Cardiac fibroblast (primary cell): ENCODE measurements around the gene LMTK2.

Source experiments
- DNase-seq, 2 donors: peaks; one replicate each; pipeline versions ENCODE4 v3.0.0 to v3.0.0-alpha.2; 2010; ENCODE audit warnings: low read depth in 2 of 2
- H3K4me3 ChIP-seq, 2 donors: replicated peaks in 1 of 2; 1 replicate in 1 of 2; 2 replicates in 1 of 2; pipeline ENCODE4 v1.5.1; 2011; ENCODE audit warnings: low read depth in 2 of 2, low read length in 2 of 2, mild to moderate bottlenecking in 2 of 2, moderate library complexity in 1 of 2
- TF ChIP-seq, protein P1 (sequence below): IDR thresholded peaks from one replicate; pipeline ENCODE4 v1.5.1; 2011; ENCODE audit warnings: low read depth, mild to moderate bottlenecking, low read length, inconsistent platforms

Gene LMTK2

DNA sequence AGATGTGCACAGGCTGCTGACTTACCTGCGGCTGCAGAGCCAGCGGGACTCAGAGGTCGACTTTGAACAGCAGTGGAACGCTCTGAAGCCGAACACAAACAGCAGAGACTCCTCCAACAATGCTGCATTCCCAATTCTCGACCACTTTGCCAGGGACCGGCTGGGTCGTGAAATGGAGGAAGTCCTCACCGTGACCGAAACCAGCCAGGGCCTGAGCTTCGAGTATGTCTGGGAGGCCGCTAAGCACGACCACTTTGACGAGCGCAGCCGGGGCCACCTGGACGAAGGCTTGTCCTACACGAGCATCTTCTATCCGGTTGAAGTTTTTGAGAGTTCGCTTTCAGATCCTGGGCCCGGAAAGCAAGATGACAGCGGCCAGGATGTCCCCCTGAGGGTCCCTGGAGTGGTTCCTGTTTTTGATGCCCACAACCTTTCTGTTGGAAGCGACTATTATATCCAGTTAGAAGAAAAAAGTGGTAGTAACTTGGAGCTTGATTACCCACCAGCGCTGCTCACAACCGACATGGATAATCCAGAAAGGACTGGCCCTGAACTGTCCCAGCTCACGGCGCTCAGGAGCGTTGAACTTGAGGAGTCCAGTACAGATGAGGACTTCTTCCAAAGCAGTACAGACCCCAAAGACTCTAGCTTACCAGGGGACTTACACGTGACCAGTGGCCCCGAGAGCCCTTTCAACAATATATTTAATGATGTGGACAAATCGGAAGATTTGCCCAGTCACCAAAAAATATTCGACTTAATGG, 85.2 kb downstream of the LMTK2 start:
- TF ChIP-seq, protein P1, sequence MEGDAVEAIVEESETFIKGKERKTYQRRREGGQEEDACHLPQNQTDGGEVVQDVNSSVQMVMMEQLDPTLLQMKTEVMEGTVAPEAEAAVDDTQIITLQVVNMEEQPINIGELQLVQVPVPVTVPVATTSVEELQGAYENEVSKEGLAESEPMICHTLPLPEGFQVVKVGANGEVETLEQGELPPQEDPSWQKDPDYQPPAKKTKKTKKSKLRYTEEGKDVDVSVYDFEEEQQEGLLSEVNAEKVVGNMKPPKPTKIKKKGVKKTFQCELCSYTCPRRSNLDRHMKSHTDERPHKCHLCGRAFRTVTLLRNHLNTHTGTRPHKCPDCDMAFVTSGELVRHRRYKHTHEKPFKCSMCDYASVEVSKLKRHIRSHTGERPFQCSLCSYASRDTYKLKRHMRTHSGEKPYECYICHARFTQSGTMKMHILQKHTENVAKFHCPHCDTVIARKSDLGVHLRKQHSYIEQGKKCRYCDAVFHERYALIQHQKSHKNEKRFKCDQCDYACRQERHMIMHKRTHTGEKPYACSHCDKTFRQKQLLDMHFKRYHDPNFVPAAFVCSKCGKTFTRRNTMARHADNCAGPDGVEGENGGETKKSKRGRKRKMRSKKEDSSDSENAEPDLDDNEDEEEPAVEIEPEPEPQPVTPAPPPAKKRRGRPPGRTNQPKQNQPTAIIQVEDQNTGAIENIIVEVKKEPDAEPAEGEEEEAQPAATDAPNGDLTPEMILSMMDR: no peak
- H3K4me3 ChIP-seq: no peak overlapping the region
- DNase-seq: no peak

DNA sequence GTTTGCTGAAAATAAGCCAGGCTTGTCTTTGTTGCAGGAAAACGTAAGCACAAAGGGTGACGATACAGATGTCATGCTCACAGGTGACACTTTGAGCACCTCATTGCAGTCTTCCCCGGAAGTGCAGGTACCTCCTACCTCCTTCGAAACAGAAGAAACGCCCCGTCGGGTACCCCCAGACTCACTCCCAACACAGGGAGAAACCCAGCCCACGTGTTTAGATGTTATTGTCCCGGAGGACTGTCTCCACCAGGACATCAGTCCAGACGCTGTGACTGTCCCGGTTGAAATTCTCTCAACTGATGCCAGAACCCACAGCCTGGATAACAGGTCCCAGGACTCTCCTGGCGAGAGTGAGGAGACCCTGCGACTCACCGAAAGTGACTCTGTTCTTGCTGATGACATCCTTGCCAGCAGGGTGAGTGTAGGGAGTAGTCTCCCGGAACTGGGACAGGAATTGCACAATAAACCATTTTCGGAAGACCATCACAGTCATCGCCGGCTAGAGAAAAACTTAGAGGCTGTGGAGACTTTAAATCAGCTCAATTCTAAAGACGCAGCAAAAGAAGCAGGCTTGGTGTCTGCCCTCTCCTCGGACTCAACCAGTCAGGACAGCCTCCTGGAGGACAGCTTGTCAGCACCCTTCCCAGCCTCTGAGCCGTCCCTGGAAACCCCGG, 86.3 kb downstream of the LMTK2 start:
- no peak overlapping the region for H3K4me3 ChIP-seq
- TF ChIP-seq, protein P1: no peak
- peak in 1 of 2 donors; percentile 37 for DNase-seq

DNA sequence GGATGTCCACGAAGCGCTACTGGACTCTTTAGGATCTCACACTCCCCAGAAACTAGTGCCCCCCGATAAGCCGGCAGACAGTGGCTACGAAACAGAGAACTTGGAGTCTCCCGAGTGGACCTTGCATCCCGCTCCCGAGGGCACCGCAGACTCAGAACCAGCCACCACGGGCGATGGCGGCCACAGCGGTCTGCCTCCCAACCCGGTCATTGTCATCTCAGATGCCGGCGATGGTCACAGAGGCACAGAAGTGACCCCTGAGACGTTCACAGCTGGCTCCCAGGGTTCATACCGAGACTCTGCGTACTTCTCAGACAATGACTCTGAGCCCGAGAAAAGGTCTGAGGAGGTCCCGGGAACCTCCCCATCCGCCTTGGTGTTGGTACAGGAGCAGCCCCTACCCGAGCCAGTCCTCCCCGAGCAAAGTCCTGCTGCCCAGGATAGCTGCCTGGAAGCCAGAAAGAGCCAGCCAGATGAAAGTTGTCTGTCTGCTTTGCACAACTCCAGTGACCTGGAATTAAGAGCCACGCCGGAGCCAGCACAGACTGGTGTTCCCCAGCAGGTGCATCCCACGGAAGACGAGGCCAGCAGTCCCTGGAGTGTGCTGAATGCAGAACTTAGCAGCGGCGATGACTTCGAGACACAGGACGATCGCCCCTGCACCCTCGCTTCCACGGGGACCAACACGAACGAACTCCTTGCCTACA, 87.0 kb downstream of the LMTK2 start:
- no peak for DNase-seq
- TF ChIP-seq, protein P1: no peak
- H3K4me3 ChIP-seq: no peak overlapping the region

DNA sequence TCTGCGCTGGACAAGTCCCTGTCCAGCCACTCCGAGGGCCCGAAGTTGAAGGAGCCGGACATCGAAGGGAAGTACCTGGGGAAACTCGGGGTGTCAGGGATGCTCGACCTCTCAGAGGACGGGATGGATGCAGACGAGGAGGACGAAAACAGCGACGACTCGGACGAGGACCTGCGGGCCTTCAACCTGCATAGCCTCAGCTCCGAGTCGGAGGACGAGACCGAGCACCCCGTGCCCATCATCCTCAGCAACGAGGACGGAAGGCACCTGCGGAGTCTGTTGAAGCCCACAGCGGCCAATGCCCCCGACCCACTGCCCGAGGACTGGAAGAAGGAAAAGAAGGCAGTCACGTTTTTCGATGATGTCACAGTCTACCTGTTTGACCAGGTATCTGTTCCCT, 87.5 kb downstream of the LMTK2 start:
- no peak for DNase-seq
- H3K4me3 ChIP-seq: no peak overlapping the region
- TF ChIP-seq, protein P1: no peak

DNA sequence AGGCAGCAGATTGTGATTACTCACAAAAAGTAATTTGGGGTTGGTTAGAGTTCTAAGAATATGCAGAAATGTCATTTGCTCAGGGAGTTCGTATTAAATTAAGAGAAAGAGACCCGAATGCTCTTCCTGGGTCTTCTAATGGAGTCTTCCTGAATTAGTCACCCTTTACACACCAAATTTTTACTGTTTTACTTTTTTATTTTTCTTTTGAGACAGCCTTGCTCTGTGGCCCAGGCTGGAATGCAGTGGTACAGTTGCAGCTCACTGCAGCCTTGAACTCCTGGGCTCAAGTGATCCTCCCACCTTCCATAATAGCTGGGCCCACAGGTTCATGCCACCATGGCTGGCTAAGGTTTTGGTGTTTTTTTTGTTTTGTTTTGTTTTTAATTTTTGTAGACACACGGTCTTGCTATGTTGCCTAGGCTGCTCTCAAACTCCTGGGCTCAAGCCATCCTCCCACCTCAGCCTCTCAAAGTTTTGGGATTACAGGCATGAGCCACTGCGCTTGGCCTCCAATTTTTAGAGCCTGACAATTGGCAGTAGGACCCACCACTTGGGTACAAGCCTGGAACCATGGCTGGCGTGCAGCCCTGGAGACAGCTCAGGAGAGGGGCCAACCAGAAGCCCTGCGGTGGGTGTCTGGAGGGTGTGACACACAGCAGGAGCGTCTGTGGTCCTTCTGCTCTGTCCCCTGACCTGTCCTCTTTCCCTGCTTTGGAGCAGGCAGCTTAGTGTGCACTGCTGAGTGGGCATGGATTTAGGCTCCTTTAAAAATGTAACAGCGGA, 88.2 kb downstream of the LMTK2 start:
- peak in 1 of 2 donors; percentile 22 for DNase-seq
- TF ChIP-seq, protein P1: no peak
- no peak overlapping the region for H3K4me3 ChIP-seq

DNA sequence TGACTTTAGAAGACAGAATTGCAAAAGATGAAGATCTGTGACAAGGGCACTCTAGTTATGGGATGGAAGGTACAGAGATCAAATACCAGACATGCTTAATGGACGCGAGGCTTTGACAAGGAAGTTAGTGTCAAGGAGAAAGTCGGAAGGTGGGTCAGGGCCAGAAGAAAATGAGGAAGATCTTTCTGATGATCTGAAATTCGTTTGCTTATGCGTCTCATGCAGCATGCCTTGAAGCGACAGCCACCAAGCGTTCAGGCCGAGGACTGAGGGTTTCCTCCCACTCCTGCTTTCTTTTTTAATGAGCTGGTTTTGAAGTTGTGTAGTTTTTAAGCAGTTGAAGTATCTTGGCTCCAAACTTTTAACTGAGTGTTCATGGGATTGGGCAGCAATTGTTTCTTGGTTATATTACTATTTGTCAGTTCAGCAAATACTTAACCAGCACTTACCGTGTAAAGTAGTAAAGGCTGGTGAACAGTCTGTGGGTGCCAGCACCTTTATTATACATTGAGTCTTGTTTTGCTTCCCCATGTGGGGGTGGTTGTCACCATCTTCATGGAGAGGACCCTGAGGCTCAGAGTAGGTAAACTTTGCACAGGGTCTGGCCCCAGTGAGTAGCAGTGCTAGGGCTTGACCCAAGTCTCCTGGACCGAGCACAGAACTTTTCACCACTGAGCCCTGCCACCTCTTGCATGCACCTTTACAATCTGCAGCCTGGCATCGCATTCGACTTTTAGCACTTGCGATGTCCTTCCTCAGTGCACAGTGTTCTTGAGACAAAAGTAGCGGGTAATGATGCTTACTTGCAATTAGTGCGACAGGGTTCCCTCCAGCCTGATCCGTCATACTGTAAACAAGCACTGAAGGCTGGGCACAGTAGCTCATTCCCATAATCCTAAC, 90.3 kb downstream of the LMTK2 start:
- TF ChIP-seq, protein P1: no peak
- H3K4me3 ChIP-seq: no peak overlapping the region
- DNase-seq: no peak
